GM12878 (cell line): Measurements from ENCODE around the gene PKD1. TPM values are rescaled to one million over a fixed set of nuclear protein-coding genes. Genes with fewer than 3 reads are reported as not detected.

ENCODE experiments used
- ATAC-seq: fragments of 200-7000 bp; cut with Tn5 transposase; 3 replicates; pipeline ENCODE4 v1.9.1; 2020; ENCODE audit warnings: mild to moderate bottlenecking, moderate library complexity
- BruUV-seq: library from RNA; stranded (reverse); fragments of 400-500 nt; replicated peaks from 2 replicates; lab custom pipeline; 2021; lab: Mats Ljungman, UMichigan
- CTCF ChIA-PET: fragments of 300-600 bp; sonication (Branson Sonifier 250); formaldehyde crosslinking; extraction: SDS; loops from one replicate; lab custom pipeline; 2021; ENCODE audit warnings: inconsistent platforms; lab: Yijun Ruan, JAX
- POLR2A ChIA-PET: fragments of 350-600 bp; formaldehyde crosslinking; extraction: SDS; loops from one replicate; lab custom pipeline; 2021; ENCODE audit warnings: inconsistent platforms; lab: Charles Lee
- RAD21 ChIA-PET: fragments of 300-600 bp; sonication (Branson Sonifier 250); formaldehyde crosslinking; loops from one replicate; lab custom pipeline; 2023; ENCODE audit warnings: antibody characterized with exemption; ENCODE audit not compliant: unreplicated experiment; lab: Charles Lee
- SMC1A ChIA-PET: fragments of 300-600 bp; sonication (Branson Sonifier 250); formaldehyde crosslinking; loops from one replicate; lab custom pipeline; 2023; ENCODE audit not compliant: unreplicated experiment, uncharacterized antibody; lab: Charles Lee
- DNase-seq: peaks from one replicate; pipeline ENCODE4 v3.0.0-alpha.2; 2011; ENCODE audit warnings: low read depth, low spot score
- FAIRE-seq: peaks from 3 replicates; lab custom pipeline; 2011; peaks lifted over from hg19 to GRCh38; lab: Jason Lieb, UNC
- H2AFZ ChIP-seq: 2 replicates; pipeline ENCODE4 v1.6.0; 2011; ENCODE audit warnings: low read depth, low read length, control low read depth; ENCODE audit not compliant: control insufficient read depth
- H3K27ac ChIP-seq: 2 replicates; pipeline ENCODE4 v1.5.1; 2011; ENCODE audit warnings: control low read depth; ENCODE audit not compliant: control insufficient read depth, insufficient read depth
- H3K27me3 ChIP-seq, 2 experiments: replicated peaks in 1 of 2; 2 replicates each; pipeline versions ENCODE4 v1.6.0 to v1.6.1; 2011; ENCODE audit warnings: low read length in 1 of 2; ENCODE audit not compliant: control insufficient read depth in 2 of 2, insufficient read depth in 2 of 2
- H3K36me3 ChIP-seq, 2 experiments: 2 replicates each; pipeline ENCODE4 v1.5.1; 2011; ENCODE audit warnings: low read length in 1 of 2; ENCODE audit not compliant: control insufficient read depth in 2 of 2, insufficient read depth in 2 of 2
- H3K4me1 ChIP-seq: 2 replicates; pipeline ENCODE4 v1.6.1; 2011; ENCODE audit warnings: mild to moderate bottlenecking, low read length, moderate library complexity, mixed read lengths; ENCODE audit not compliant: control insufficient read depth, insufficient read depth
- H3K4me2 ChIP-seq: 2 replicates; pipeline ENCODE4 v1.6.0; 2011; ENCODE audit warnings: control low read depth; ENCODE audit not compliant: control insufficient read depth, insufficient read depth
- H3K4me3 ChIP-seq: fragments of 200-600 bp; sonication (generic); 2 replicates; pipeline ENCODE4 v1.5.1; 2016
- H3K79me2 ChIP-seq: 2 replicates; pipeline ENCODE4 v1.6.0; 2011; ENCODE audit warnings: low read length; ENCODE audit not compliant: control insufficient read depth, insufficient read depth
- H3K9ac ChIP-seq: 2 replicates; pipeline ENCODE4 v1.8.0; 2011; ENCODE audit warnings: low read length, control low read depth, mixed read lengths; ENCODE audit not compliant: control insufficient read depth, insufficient read depth
- H3K9me3 ChIP-seq: replicated peaks from 3 replicates; pipeline ENCODE4 v1.5.1; 2011; ENCODE audit warnings: mild to moderate bottlenecking, low read length; ENCODE audit not compliant: control insufficient read depth, insufficient read depth
- H4K20me1 ChIP-seq: 2 replicates; pipeline ENCODE4 v1.6.0; 2011; ENCODE audit not compliant: control insufficient read depth, insufficient read depth
- ATF2 ChIP-seq: IDR thresholded peaks from 2 replicates; pipeline ENCODE4 v1.6.1; 2012; ENCODE audit warnings: low read length, inconsistent platforms
- CHD2 ChIP-seq: IDR thresholded peaks from 2 replicates; pipeline ENCODE4 v1.6.1; 2011; ENCODE audit warnings: low read depth, low read length, improper control_type of control experiment, borderline replicate concordance
- CREM ChIP-seq: IDR thresholded peaks from 2 replicates; pipeline ENCODE4 v1.6.1; 2014; ENCODE audit warnings: antibody characterized with exemption, low read depth
- EED ChIP-seq: sonication (generic); IDR thresholded peaks from 2 replicates; pipeline ENCODE4 v1.6.1; 2016; ENCODE audit warnings: antibody characterized with exemption, low read depth
- EZH2 ChIP-seq: IDR thresholded peaks from 2 replicates; pipeline ENCODE4 v1.6.1; 2012; ENCODE audit warnings: low read depth, mild to moderate bottlenecking, control low read depth, inconsistent platforms, low read length, borderline replicate concordance; ENCODE audit not compliant: control insufficient read depth
- IRF5 ChIP-seq: fragments of 450-650 bp; IDR thresholded peaks from 2 replicates; pipeline ENCODE4 v1.6.1; 2017; ENCODE audit warnings: borderline replicate concordance
- MAX ChIP-seq: IDR thresholded peaks from 2 replicates; pipeline ENCODE4 v1.6.1; 2012; ENCODE audit warnings: low read depth, low read length, improper control_type of control experiment
- NR2C1 ChIP-seq: fragments of 450-650 bp; IDR thresholded peaks from 2 replicates; pipeline ENCODE4 v1.6.1; 2017; ENCODE audit warnings: antibody characterized with exemption, mild to moderate bottlenecking, moderate library complexity
- NR2F1 ChIP-seq: fragments of 450-650 bp; conservative IDR thresholded peaks from 2 replicates; pipeline ENCODE4 v1.6.1; 2017; ENCODE audit warnings: mild to moderate bottlenecking
- SIX5 ChIP-seq: IDR thresholded peaks from 2 replicates; pipeline ENCODE4 v1.6.1; 2011; ENCODE audit warnings: mild to moderate bottlenecking, low read depth, low read length, moderate library complexity; ENCODE audit not compliant: severe bottlenecking
- SKIL ChIP-seq: fragments of 450-650 bp; IDR thresholded peaks from 2 replicates; pipeline ENCODE4 v1.6.1; 2017; ENCODE audit warnings: mild to moderate bottlenecking, low read depth, inconsistent platforms; ENCODE audit not compliant: poor library complexity, severe bottlenecking
- SMC3 ChIP-seq: IDR thresholded peaks from 2 replicates; pipeline ENCODE4 v1.6.1; 2011; ENCODE audit warnings: low read length, improper control_type of control experiment, borderline replicate concordance
- TCF7 ChIP-seq: IDR thresholded peaks from 2 replicates; pipeline ENCODE4 v1.6.1; 2014; ENCODE audit warnings: antibody characterized with exemption, borderline replicate concordance
- ZBED1 ChIP-seq: IDR thresholded peaks from 2 replicates; pipeline ENCODE4 v1.6.1; 2016; ENCODE audit warnings: borderline replicate concordance
- ZNF384 ChIP-seq: IDR thresholded peaks from 2 replicates; pipeline ENCODE4 v1.6.1; 2012; ENCODE audit warnings: low read depth, mild to moderate bottlenecking, low read length, improper control_type of control experiment, borderline replicate concordance
- WGBS: methylation state at CpG from one replicate; pipeline ENCODE4 v1.1.6; 2016; ENCODE audit warnings: low lambda C conversion rate; ENCODE audit not compliant: insufficient replicate concordance, insufficient coverage; ENCODE audit errors: missing lambda C conversion rate; 5-methylcytosine and 5-hydroxymethylcytosine counted together
- in situ Hi-C: fragments of 300-500 bp; cut with MboI; formaldehyde crosslinking; loops from 9 replicates; pipeline ENCODE4 v1.14.3; 2018; ENCODE audit warnings: mixed read lengths
- intact Hi-C: fragments of 100-400 bp; cut with micrococcal nuclease; formaldehyde crosslinking; loops from one replicate; pipeline ENCODE4 v1.14.2; 2022; ENCODE audit not compliant: unreplicated experiment
- polyA plus RNA-seq, 11 experiments: library from polyadenylated mRNA; depleted of rRNA in 4 of 11; unstranded in 6 of 11; stranded (reverse) in 5 of 11; fragments of >200 nt; fragmentation: Nextera tagmentation in 4 of 11; fragmentation: Illumina TruSeq in 1 of 11; extraction: Ambion mirVana in 4 of 11; extraction: Trizol in 1 of 11; gene quantifications; 1 replicate in 1 of 11; 2 replicates in 10 of 11; pipeline versions ENCODE4 v1.2.1 to v1.2.3, GENCODE V29; 2011 to 2016; ENCODE audit warnings: inconsistent platforms in 2 of 11, missing spikeins in 2 of 11, low read depth in 1 of 11
- total RNA-seq, 4 experiments: library from RNA; depleted of rRNA in 3 of 4; stranded (reverse); fragments of >200 nt in 3 of 4; fragmentation: Illumina TruSeq in 1 of 4; extraction: Trizol in 1 of 4; gene quantifications; 2 replicates each; pipeline versions ENCODE4 v1.2.1 to v1.2.3, GENCODE V29; 2013 to 2021

PKD1 gene
- total and polyA plus RNA-seq, 10 of the 15 experiments (the other 5 are each of a cell fraction or from before 2014, with no cell fraction given), result 0.11 to 62.0 (median 6.1) TPM

- TF ChIP-seq IRF5, result no peak
- TF ChIP-seq NR2C1, result no peak
- no peak for TF ChIP-seq MAX
- no peak for TF ChIP-seq SIX5
- TF ChIP-seq NR2F1, result no peak
- TF ChIP-seq CHD2, result no peak
These were observed 38.9 kb upstream of the PKD1 start (continued) for GRCh38 chr16:2174396-2175131.

GRCh38 chr16:2173916-2174315, 38.2 kb upstream of the PKD1 start:
- H4K20me1 ChIP-seq, result no peaks in the 10 kb centered on the region
- ATAC-seq (no peak), FAIRE-seq (no peak), DNase-seq (no peak)
- 92% methylated on average over 3 of the region's 4 CpGs for WGBS
- intact Hi-C loops (no loop called here), in situ Hi-C loops (no loop called here)
- H3K27ac ChIP-seq, result no peak overlapping the region
- H3K4me1 ChIP-seq, result no peaks in the 10 kb centered on the region
- no TSS peak for BruUV-seq
- no peak overlapping the region for H3K4me3 ChIP-seq
- ChIA-PET SMC1A (no interaction called here), POLR2A (no interaction called here), CTCF (no interaction called here), RAD21 (no interaction called here)
- H3K9ac ChIP-seq, result no peak overlapping the region
- no peaks in the 10 kb centered on the region for H3K27me3 ChIP-seq
- no peaks in the 10 kb centered on the region for H3K79me2 ChIP-seq
- no peak overlapping the region for H3K4me2 ChIP-seq
- H3K9me3 ChIP-seq, result no peaks in the 10 kb centered on the region
- no peak overlapping the region for H2AFZ ChIP-seq
- H3K36me3 ChIP-seq, result peaks cover 7 to 11% of the 10 kb centered on the region in 2 experiments; a peak in 3 of 4 replicates
- TF ChIP-seq EED (no peak), ZNF384 (no peak), ZBED1 (no peak), ATF2 (no peak), SMC3 (no peak), EZH2 (no peak), TCF7 (no peak), SKIL (no peak), IRF5 (no peak), CREM (no peak)
